HEK293 (cell line): Measurements from ENCODE around the gene DNER.
A peak's percentile ranks its signal among the peaks of the same experiment; 100 is the strongest.

Experiments
- CTCF ChIA-PET: fragments of 350-600 bp; formaldehyde crosslinking; extraction: SDS; loops from one replicate; lab custom pipeline; 2021; ENCODE audit warnings: antibody characterized with exemption; lab: Yijun Ruan, JAX
- POLR2A ChIA-PET: fragments of 300-600 bp; formaldehyde crosslinking; extraction: SDS; loops from one replicate; lab custom pipeline; 2020; ENCODE audit warnings: antibody characterized with exemption, inconsistent platforms; lab: Yijun Ruan, JAX
- H3K27ac ChIP-seq: fragments of 200-500 bp; sonication (Bioruptor generic); 2 replicates; pipeline ENCODE4 v1.5.1; 2014; ENCODE audit warnings: low read depth, low read length, control low read depth, inconsistent platforms; ENCODE audit errors: extremely low read depth
- H3K36me3 ChIP-seq, 2 experiments: fragments of 200-500 bp in 1 of 2; sonication (Bioruptor generic) in 1 of 2; 1 replicate in 1 of 2; 2 replicates in 1 of 2; pipeline ENCODE4 v1.5.1; 2014 to 2017; ENCODE audit warnings: inconsistent platforms in 2 of 2, low read length in 2 of 2; ENCODE audit not compliant: control insufficient read depth in 2 of 2, insufficient read depth in 1 of 2
- H3K4me1 ChIP-seq: fragments of 200-500 bp; sonication (Bioruptor generic); 2 replicates; pipeline ENCODE4 v1.5.1; 2014; ENCODE audit warnings: mild to moderate bottlenecking, low read length, inconsistent platforms; ENCODE audit not compliant: control insufficient read depth, insufficient read depth
- H3K4me3 ChIP-seq: 2 replicates; pipeline ENCODE4 v1.5.1; 2011; ENCODE audit warnings: low read depth, mild to moderate bottlenecking, control low read depth, low read length, moderate library complexity
- H3K9me3 ChIP-seq: fragments of 200-500 bp; sonication (Bioruptor generic); 2 replicates; pipeline ENCODE4 v1.5.1; 2014; ENCODE audit warnings: low read depth, low read length, inconsistent platforms; ENCODE audit not compliant: control insufficient read depth, insufficient read depth
- BCL11A ChIP-seq: fragments of 450-650 bp; formaldehyde crosslinking; IDR thresholded peaks from 2 replicates; pipeline ENCODE4 v1.5.1; 2016; ENCODE audit warnings: low read depth, missing biosample characterization, missing genetic modification characterization
- HOXD13 ChIP-seq: sonication (generic); formaldehyde crosslinking; IDR thresholded peaks from 2 replicates; pipeline ENCODE4 v1.8.0; 2022; ENCODE audit warnings: missing genetic modification reagents, borderline replicate concordance
- MEIS1 ChIP-seq: sonication (generic); formaldehyde crosslinking; IDR thresholded peaks from 2 replicates; pipeline ENCODE4 v1.8.1; 2022; ENCODE audit warnings: missing genetic modification reagents, mild to moderate bottlenecking, borderline replicate concordance
- TCF7L2 ChIP-seq: IDR thresholded peaks from 2 replicates; pipeline ENCODE4 v1.6.1; 2011; ENCODE audit warnings: low read depth, mild to moderate bottlenecking, inconsistent platforms, low read length, moderate library complexity, borderline replicate concordance
- ZEB2 ChIP-seq: fragments of 450-650 bp; formaldehyde crosslinking; IDR thresholded peaks from 2 replicates; pipeline ENCODE4 v1.5.1; 2016; ENCODE audit warnings: missing biosample characterization, missing genetic modification characterization
- ZFP41 ChIP-seq: fragments of 450-650 bp; formaldehyde crosslinking; IDR thresholded peaks from 2 replicates; pipeline ENCODE4 v1.5.1; 2016; ENCODE audit warnings: missing biosample characterization, missing genetic modification characterization, borderline replicate concordance
- ZNF114 ChIP-seq: fragments of 450-650 bp; formaldehyde crosslinking; IDR thresholded peaks from 2 replicates; pipeline ENCODE4 v1.5.0; 2017; ENCODE audit warnings: missing biosample characterization, missing genetic modification characterization
- ZNF155 ChIP-seq: fragments of 450-650 bp; formaldehyde crosslinking; IDR thresholded peaks from 2 replicates; pipeline ENCODE4 v1.5.1; 2016; ENCODE audit warnings: missing biosample characterization, missing genetic modification characterization
- ZNF350 ChIP-seq: fragments of 450-650 bp; formaldehyde crosslinking; IDR thresholded peaks from 2 replicates; pipeline ENCODE4 v1.5.0; 2017; ENCODE audit warnings: missing biosample characterization, mild to moderate bottlenecking, missing genetic modification characterization
- ZNF426 ChIP-seq: fragments of 450-650 bp; formaldehyde crosslinking; IDR thresholded peaks from 2 replicates; pipeline ENCODE4 v1.5.1; 2017; ENCODE audit warnings: missing biosample characterization, missing genetic modification characterization, mild to moderate bottlenecking, inconsistent platforms, moderate library complexity
- ZNF433 ChIP-seq: fragments of 450-650 bp; formaldehyde crosslinking; IDR thresholded peaks from 2 replicates; pipeline ENCODE4 v1.5.1; 2016; ENCODE audit warnings: missing biosample characterization, missing genetic modification characterization, low read depth
- ZNF544 ChIP-seq: fragments of 450-650 bp; formaldehyde crosslinking; IDR thresholded peaks from 2 replicates; pipeline ENCODE4 v1.5.0; 2017; ENCODE audit warnings: missing biosample characterization, missing genetic modification characterization
- ZNF660 ChIP-seq: fragments of 450-650 bp; IDR thresholded peaks from 2 replicates; pipeline ENCODE4 v1.5.1; 2018; ENCODE audit warnings: missing biosample characterization, mild to moderate bottlenecking, missing genetic modification characterization
- ZNF837 ChIP-seq: fragments of 450-650 bp; formaldehyde crosslinking; IDR thresholded peaks from 2 replicates; pipeline ENCODE4 v1.5.1; 2016; ENCODE audit warnings: missing biosample characterization, missing genetic modification characterization
- TF ChIP-seq, protein P1 (sequence below): fragments of 450-650 bp; IDR thresholded peaks from 2 replicates; pipeline ENCODE4 v1.5.1; 2018; ENCODE audit warnings: missing biosample characterization, missing genetic modification characterization
- TF ChIP-seq, protein P2 (sequence below): fragments of 450-650 bp; formaldehyde crosslinking; IDR thresholded peaks from 2 replicates; pipeline ENCODE4 v1.5.1; 2016; ENCODE audit warnings: missing biosample characterization, missing genetic modification characterization
- TF ChIP-seq, protein P3 (sequence below): fragments of 450-650 bp; formaldehyde crosslinking; IDR thresholded peaks from 2 replicates; pipeline ENCODE4 v1.5.1; 2016; ENCODE audit warnings: missing biosample characterization, missing genetic modification characterization
- TF ChIP-seq, protein P4 (sequence below): fragments of 450-650 bp; formaldehyde crosslinking; IDR thresholded peaks from 2 replicates; pipeline ENCODE4 v1.5.1; 2017; ENCODE audit warnings: missing biosample characterization, mild to moderate bottlenecking, missing genetic modification characterization, moderate library complexity
- TF ChIP-seq, protein P5 (sequence below): fragments of 450-650 bp; formaldehyde crosslinking; IDR thresholded peaks from 2 replicates; pipeline ENCODE4; 2016; ENCODE audit warnings: missing biosample characterization, missing genetic modification characterization

Gene DNER

DNA sequence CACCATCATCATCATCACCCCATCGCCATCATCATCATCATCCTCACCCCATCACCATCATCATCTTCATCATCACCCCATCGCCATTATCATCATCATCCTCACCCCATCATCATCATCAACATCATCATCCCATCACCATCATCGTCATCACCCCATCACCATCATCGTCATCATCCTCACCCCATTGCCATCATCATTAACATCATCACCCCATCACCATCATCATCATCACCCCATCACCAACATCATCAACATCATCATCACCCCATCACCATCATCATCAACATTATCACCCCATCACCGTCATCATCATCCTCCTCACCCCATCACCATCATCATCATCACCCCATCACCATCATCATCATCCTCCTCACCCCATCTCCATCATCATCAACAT lies 151.0 kb downstream of the DNER start:
- H3K4me1 ChIP-seq = no peaks in the 10 kb centered on the region
- no peak overlapping the region for H3K27ac ChIP-seq
- H3K9me3 ChIP-seq = no peaks in the 10 kb centered on the region
- TF ChIP-seq, protein P1, sequence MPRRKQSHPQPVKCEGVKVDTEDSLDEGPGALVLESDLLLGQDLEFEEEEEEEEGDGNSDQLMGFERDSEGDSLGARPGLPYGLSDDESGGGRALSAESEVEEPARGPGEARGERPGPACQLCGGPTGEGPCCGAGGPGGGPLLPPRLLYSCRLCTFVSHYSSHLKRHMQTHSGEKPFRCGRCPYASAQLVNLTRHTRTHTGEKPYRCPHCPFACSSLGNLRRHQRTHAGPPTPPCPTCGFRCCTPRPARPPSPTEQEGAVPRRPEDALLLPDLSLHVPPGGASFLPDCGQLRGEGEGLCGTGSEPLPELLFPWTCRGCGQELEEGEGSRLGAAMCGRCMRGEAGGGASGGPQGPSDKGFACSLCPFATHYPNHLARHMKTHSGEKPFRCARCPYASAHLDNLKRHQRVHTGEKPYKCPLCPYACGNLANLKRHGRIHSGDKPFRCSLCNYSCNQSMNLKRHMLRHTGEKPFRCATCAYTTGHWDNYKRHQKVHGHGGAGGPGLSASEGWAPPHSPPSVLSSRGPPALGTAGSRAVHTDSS (tag by site-specific recombination) = peak; percentile 64
- TF ChIP-seq ZNF155 (tag by site-specific recombination) = no peak
- TF ChIP-seq ZNF837 (tag by site-specific recombination) = no peak
- no peak for TF ChIP-seq ZNF544
- no peak for TF ChIP-seq ZEB2 (tag by site-specific recombination)
- TF ChIP-seq, all 188 proteins: peak for 1
- POLR2A ChIA-PET = no interaction called here
- no peak overlapping the region for H3K4me3 ChIP-seq
- H3K36me3 ChIP-seq = no peaks in the 10 kb centered on the region
- CTCF ChIA-PET = no interaction called here

DNA sequence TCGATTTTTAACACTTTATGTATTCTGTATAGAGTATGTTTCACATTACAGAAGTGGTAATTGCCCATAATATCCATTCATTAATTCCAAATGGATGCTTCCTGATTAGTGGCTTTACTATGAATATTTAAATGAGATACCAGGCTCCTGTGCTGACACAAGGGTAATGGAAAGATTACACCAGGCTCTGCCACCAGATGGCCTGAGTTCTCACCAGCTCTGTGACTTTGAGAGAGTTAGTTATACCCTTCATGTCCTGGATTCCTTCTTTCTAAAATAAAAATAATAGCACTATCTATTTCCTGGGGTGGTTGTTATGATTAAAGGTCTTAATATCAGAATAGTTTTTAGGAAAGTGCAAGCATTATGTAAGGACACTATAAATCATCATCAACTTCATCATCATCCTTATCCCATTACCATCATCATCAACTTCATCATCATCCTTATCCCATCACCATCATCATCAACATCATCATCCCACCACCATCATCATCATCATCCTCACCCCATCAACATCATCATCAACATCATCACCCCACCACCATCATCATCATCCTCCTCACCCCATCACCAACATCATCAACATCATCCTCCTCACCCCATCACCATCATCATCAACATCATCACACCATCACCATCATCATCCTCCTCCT lies 151.8 kb downstream of the DNER start:
- POLR2A ChIA-PET = no interaction called here
- Histone ChIP-seq H3K4me3 (no peak overlapping the region), H3K9me3 (no peaks in the 10 kb centered on the region), H3K27ac (no peak overlapping the region), H3K36me3 (no peaks in the 10 kb centered on the region), H3K4me1 (no peaks in the 10 kb centered on the region)
- CTCF ChIA-PET = no interaction called here
- TF ChIP-seq, protein P1 (tag by site-specific recombination) = peak; percentile 68
- TF ChIP-seq, protein P2, sequence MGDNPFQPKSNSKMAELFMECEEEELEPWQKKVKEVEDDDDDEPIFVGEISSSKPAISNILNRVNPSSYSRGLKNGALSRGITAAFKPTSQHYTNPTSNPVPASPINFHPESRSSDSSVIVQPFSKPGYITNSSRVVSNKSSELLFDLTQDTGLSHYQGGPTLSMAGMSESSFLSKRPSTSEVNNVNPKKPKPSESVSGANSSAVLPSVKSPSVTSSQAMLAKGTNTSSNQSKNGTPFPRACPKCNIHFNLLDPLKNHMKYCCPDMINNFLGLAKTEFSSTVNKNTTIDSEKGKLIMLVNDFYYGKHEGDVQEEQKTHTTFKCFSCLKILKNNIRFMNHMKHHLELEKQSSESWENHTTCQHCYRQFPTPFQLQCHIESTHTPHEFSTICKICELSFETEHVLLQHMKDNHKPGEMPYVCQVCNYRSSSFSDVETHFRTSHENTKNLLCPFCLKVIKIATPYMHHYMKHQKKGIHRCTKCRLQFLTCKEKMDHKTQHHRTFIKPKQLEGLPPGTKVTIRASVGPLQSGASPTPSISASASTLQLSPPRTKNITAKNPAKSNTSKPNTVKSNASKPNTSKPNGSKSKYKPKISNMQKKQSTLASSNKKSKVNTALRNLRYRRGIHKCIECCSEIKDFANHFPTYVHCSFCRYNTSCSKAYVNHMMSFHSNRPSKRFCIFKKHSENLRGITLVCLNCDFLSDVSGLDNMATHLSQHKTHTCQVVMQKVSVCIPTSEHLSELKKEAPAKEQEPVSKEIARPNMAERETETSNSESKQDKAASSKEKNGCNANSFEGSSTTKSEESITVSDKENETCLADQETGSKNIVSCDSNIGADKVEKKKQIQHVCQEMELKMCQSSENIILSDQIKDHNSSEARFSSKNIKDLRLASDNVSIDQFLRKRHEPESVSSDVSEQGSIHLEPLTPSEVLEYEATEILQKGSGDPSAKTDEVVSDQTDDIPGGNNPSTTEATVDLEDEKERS (tag by site-specific recombination) = no peak
- TF ChIP-seq, protein P3, sequence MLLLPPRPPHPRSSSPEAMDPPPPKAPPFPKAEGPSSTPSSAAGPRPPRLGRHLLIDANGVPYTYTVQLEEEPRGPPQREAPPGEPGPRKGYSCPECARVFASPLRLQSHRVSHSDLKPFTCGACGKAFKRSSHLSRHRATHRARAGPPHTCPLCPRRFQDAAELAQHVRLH (tag by site-specific recombination) = no peak

DNA sequence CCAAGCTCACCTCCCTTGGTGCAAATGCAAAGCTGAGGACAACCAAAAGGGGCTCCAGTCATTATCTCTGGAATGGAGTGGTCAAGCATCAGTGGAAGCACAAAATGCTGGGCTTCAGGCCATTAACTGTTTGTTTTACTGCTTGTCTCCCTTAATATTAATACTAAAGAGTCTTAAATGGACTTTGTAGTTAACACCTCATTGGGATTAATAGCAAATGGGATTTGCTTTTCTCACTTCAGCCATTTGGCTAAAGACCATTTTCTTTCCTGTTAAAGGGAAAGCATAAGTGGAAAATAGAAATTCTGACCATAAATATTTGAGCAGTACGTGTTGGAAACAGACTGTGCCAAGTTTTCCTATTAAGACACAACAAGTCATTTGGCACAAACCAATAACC lies 154.4 kb downstream of the DNER start:
- no peak overlapping the region for H3K4me3 ChIP-seq
- H3K36me3 ChIP-seq = no peaks in the 10 kb centered on the region
- no peaks in the 10 kb centered on the region for H3K4me1 ChIP-seq
- CTCF ChIA-PET = no interaction called here
- TF ChIP-seq, protein P4, sequence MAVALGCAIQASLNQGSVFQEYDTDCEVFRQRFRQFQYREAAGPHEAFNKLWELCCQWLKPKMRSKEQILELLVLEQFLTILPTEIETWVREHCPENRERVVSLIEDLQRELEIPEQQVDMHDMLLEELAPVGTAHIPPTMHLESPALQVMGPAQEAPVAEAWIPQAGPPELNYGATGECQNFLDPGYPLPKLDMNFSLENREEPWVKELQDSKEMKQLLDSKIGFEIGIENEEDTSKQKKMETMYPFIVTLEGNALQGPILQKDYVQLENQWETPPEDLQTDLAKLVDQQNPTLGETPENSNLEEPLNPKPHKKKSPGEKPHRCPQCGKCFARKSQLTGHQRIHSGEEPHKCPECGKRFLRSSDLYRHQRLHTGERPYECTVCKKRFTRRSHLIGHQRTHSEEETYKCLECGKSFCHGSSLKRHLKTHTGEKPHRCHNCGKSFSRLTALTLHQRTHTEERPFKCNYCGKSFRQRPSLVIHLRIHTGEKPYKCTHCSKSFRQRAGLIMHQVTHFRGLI (tag by site-specific recombination) = no peak
- TF ChIP-seq ZNF660 (tag by site-specific recombination) (no peak), HOXD13 (CRISPR knock-in tag) (no peak), MEIS1 (CRISPR knock-in tag) (no peak), ZNF433 (tag by site-specific recombination) (no peak), ZNF426 (tag by site-specific recombination) (no peak), BCL11A (tag by site-specific recombination) (no peak), TCF7L2 (no peak), ZNF114 (no peak), ZFP41 (tag by site-specific recombination) (no peak), ZNF350 (tag by site-specific recombination) (no peak)
- TF ChIP-seq, protein P5, sequence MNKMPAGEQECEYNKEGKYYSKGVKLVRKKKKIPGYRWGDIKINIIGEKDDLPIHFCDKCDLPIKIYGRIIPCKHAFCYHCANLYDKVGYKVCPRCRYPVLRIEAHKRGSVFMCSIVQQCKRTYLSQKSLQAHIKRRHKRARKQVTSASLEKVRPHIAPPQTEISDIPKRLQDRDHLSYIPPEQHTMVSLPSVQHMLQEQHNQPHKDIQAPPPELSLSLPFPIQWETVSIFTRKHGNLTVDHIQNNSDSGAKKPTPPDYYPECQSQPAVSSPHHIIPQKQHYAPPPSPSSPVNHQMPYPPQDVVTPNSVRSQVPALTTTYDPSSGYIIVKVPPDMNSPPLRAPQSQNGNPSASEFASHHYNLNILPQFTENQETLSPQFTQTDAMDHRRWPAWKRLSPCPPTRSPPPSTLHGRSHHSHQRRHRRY (tag by site-specific recombination) = no peak
- H3K27ac ChIP-seq = no peak overlapping the region
- no peaks in the 10 kb centered on the region for H3K9me3 ChIP-seq
- POLR2A ChIA-PET = no interaction called here
